ENCODE measurements around the gene METAP1. TPM values are rescaled to one million over a fixed set of nuclear protein-coding genes. Genes with fewer than 3 reads are reported as not detected.
"Not testable (repeated sequence)": the region's sequence is repeated elsewhere in the genome, so short reads cannot be mapped to it uniquely, and the experiment has no call there.

METAP1 gene
- total RNA-seq, 4 donors from 2014 or later, result 33.4 to 43.1 (median 37.6) TPM

DNA sequence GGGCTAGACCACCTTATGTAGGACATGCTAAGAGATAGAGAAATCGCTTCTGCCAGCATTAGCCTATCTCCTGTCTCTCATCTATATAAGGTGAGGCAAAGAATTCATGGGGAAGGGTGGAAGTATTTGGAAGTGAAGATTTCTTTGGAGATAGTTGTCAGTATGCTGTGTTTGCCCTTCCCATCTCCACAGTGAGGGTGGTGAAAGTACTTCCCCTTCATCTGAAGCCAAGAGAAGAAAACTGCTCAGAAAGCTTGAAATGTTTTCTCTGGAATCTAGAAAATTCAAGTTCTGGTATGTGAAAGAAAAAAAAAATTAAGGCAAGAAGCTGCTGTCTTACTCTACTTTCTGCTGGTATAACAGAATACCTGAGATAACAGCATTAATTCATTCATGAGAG, 105.4 kb downstream of the METAP1 start:
- intact Hi-C loops (cut with DNase I), result no loop called here
- 91 to 100% methylated on average over 1 of the region's 1 CpG for WGBS, 2 donors
- DNase-seq, result no peak
- no peak overlapping the region for H3K4me3 ChIP-seq (replicated peaks in 1 of 3)
- TF ChIP-seq, protein P1, sequence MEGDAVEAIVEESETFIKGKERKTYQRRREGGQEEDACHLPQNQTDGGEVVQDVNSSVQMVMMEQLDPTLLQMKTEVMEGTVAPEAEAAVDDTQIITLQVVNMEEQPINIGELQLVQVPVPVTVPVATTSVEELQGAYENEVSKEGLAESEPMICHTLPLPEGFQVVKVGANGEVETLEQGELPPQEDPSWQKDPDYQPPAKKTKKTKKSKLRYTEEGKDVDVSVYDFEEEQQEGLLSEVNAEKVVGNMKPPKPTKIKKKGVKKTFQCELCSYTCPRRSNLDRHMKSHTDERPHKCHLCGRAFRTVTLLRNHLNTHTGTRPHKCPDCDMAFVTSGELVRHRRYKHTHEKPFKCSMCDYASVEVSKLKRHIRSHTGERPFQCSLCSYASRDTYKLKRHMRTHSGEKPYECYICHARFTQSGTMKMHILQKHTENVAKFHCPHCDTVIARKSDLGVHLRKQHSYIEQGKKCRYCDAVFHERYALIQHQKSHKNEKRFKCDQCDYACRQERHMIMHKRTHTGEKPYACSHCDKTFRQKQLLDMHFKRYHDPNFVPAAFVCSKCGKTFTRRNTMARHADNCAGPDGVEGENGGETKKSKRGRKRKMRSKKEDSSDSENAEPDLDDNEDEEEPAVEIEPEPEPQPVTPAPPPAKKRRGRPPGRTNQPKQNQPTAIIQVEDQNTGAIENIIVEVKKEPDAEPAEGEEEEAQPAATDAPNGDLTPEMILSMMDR (IDR thresholded peaks at IDR 0.05), result no peak
- TF ChIP-seq POLR2A (IDR thresholded peaks at IDR 0.05), result no peak
- no peaks in the 10 kb centered on the region for H3K36me3 ChIP-seq
- H3K27me3 ChIP-seq, result no peaks in the 10 kb centered on the region
- no peaks in the 10 kb centered on the region for H3K9me3 ChIP-seq
- H3K27ac ChIP-seq, result no peak overlapping the region
- H3K4me1 ChIP-seq, result no peaks in the 10 kb centered on the region

DNA sequence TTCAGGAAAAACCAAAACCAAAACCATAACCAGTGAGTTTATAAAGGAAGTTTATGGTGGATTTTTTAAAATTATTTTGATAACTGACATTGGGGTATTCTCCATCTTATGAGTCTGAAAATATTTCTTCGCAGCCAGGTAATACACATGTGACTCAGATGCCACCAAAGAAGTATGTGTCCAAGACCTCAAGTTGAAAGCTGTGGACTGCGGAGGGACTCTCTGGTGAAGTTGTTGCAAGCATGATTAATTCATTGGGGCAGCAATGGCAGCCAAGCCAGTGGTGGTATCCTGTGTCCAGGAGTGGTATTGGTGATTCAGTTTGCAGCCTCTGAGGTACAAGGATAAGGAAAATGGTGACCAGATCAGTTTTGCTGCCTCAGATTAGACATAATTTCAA, 107.1 kb downstream of the METAP1 start:
- H3K27ac ChIP-seq, result no peak overlapping the region
- H3K4me3 ChIP-seq (replicated peaks in 1 of 3), result no peak overlapping the region
- H3K27me3 ChIP-seq, result no peaks in the 10 kb centered on the region
- no peaks in the 10 kb centered on the region for H3K4me1 ChIP-seq
- no peaks in the 10 kb centered on the region for H3K9me3 ChIP-seq
- H3K36me3 ChIP-seq, result no peaks in the 10 kb centered on the region
- TF ChIP-seq, protein P1 (IDR thresholded peaks at IDR 0.05), result no peak
- TF ChIP-seq POLR2A (IDR thresholded peaks at IDR 0.05), result no peak
- DNase-seq, result no peak
- intact Hi-C loops (cut with DNase I), result no loop called here
- WGBS, 2 donors, result 95 to 98% methylated on average over 2 of the region's 2 CpGs

DNA sequence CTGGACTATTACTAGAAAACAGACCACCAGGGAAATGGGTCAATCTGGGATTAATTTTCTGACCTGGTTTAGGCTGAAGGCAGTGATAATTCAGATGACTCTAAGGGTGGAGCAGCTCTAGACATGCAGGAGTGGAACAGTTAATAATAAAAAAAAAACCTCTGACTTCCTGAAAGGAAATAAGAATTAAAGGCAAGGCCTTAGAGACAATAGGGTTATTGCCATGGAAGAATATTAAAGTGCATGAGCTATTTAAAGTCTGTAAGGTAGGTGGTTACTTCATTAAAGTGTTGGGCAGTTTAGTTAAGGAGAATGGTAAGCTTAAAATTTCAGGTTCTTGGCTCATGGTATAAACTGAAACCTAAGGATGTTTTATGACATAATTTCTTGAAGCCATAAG, 107.6 kb downstream of the METAP1 start:
- no peak for TF ChIP-seq POLR2A (IDR thresholded peaks at IDR 0.05)
- TF ChIP-seq, protein P1 (IDR thresholded peaks at IDR 0.05), result no peak
- Histone ChIP-seq H3K4me1 (no peaks in the 10 kb centered on the region), H3K4me3 (replicated peaks in 1 of 3) (no peak overlapping the region), H3K27ac (no peak overlapping the region), H3K9me3 (no peaks in the 10 kb centered on the region), H3K36me3 (no peaks in the 10 kb centered on the region), H3K27me3 (no peaks in the 10 kb centered on the region)
- DNase-seq, result no peak
- intact Hi-C loops (cut with DNase I), result no loop called here

DNA sequence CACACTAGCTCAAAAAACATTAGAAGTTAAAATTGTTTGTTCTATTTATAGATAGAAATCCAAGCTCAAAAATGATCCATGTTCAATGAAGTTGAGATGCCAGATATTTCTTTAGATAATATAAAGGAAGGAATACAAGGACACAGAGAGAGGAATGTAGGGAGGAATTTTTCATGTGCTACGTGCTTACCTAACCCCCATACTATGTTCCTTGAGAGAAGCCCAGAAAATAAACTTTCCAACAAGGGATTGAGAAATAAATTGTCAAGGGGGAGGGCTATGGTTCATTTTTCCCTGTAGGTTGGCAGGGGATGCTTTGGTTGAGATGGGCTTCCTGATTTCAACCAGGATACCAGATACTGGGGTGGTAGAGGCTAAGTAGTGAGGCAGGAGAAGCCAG, 108.6 kb downstream of the METAP1 start:
- intact Hi-C loops (cut with DNase I), result no loop called here
- TF ChIP-seq POLR2A (IDR thresholded peaks at IDR 0.05), result no peak
- TF ChIP-seq, protein P1 (IDR thresholded peaks at IDR 0.05), result no peak
- Histone ChIP-seq H3K27ac (no peak overlapping the region), H3K4me3 (replicated peaks in 1 of 3) (no peak overlapping the region), H3K9me3 (no peaks in the 10 kb centered on the region), H3K27me3 (no peaks in the 10 kb centered on the region), H3K36me3 (no peaks in the 10 kb centered on the region), H3K4me1 (no peaks in the 10 kb centered on the region)
- 96 to 98% methylated on average over 1 of the region's 1 CpG for WGBS, 2 donors
- no peak for DNase-seq

DNA sequence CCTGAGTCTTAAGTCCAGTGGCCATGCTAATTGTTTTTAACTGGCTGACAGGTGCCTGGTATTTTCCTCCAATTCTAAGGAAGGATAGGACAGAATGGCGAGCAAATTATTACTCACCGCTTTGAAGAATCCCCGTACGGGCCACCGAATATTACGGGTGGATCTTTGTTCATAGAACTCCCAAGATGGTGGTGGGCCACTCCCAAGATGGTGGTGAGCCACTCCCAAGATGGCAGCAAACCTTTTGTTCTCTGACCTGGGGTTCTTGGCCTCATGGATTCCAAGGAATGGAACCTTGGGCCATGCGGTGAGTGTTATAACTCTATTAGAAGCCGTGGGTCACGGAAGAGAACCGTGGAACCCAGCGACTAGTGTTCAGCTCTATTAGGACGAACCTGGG, 113.8 kb downstream of the METAP1 start:
- WGBS, 2 donors, result 88 to 89% methylated on average over 12 of the region's 12 CpGs
- H3K4me1 ChIP-seq; H3K4me3 ChIP-seq (replicated peaks in 1 of 3); H3K36me3 ChIP-seq; DNase-seq; H3K27ac ChIP-seq; intact Hi-C loops (cut with DNase I); H3K9me3 ChIP-seq; H3K27me3 ChIP-seq: not testable (repeated sequence)

Small RNAs within 50 kb of the gene (microRNA-seq; reads per million reads assigned to microRNA genes)
- gene MIR3684, result 1.1 reads per million

Small RNAs within 50 kb of the gene (small RNA-seq; reads per million reads assigned to genes)
- gene MIR3684 (not detected), gene RNU7-149P (not detected)

Other genes starting within 250 kb of the METAP1 start
- 100 to 1,000 TPM in 3 of 4 donors, 10 to 100 TPM in 1; 86.5 to 149 (median 128) TPM for gene EIF4E, start 66.6 kb upstream of the METAP1 start, total RNA-seq
- gene ADH5, start 93.1 kb downstream of the METAP1 start, total RNA-seq, result 100 to 1,000 TPM; 101 to 162 (median 117) TPM
- 10 to 100 TPM in 1 of 4 donors, 1 to 10 TPM in 3; 1.4 to 10.9 (median 1.9) TPM for gene ADH4, start 148.6 kb downstream of the METAP1 start, total RNA-seq
- gene ADH6, start 223.5 kb downstream of the METAP1 start, total RNA-seq, result under 1 TPM in 1 of 4 donors, not detected in 3; 0.13 TPM